ENCODE measurements around the gene NTRK3. TPM values are rescaled to one million over a fixed set of nuclear protein-coding genes. Genes with fewer than 3 reads are reported as not detected.

Gene NTRK3
- total RNA-seq, 1 donor from 2014 or later: not detected

- DNase-seq (ENCODE audit: extremely low spot score, unreplicated experiment): no peak
- no peaks in the 10 kb centered on the region for H3K36me3 Mint-ChIP-seq (ENCODE audit: unreplicated experiment)
Measured at GRCh38 chr15:88100181-88100580, 156.4 kb downstream of the NTRK3 start.

DNA sequence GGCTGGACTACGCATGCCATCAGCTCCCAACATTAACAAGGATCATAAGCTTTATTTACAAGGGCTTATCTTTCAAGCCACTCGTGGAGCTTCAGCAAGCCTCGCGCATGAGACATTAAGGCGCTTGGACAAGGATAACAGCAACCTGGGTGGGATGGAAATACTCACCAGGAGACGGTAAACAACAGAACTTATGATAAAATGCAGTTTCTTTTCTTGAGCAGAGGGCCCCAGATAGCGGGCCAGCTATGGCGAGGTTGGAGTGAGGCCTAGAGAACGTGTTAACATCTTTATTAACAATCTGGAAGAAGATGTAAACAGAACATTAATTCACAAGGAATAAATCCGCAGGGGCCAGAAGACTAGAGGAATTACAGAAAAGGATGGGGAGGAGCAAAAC is 158.2 kb downstream of the NTRK3 start:
- no peak for DNase-seq (ENCODE audit: extremely low spot score, unreplicated experiment)
- H3K4me3 Mint-ChIP-seq (ENCODE audit: unreplicated experiment): no peak overlapping the region
- peaks cover 30% of the 10 kb centered on the region for H3K9me3 Mint-ChIP-seq (ENCODE audit: unreplicated experiment)
- H3K4me1 Mint-ChIP-seq (ENCODE audit: unreplicated experiment): no peaks in the 10 kb centered on the region
- H3K36me3 Mint-ChIP-seq (ENCODE audit: unreplicated experiment): no peaks in the 10 kb centered on the region
- no peaks in the 10 kb centered on the region for H3K27me3 Mint-ChIP-seq (ENCODE audit: unreplicated experiment)
- no peak overlapping the region for H3K27ac Mint-ChIP-seq (ENCODE audit: unreplicated experiment)
- TF ChIP-seq CTCF (IDR thresholded peaks at IDR 0.05): no peak

More at GRCh38 chr15:88100181-88100580, 156.4 kb downstream of the NTRK3 start:
- H3K4me3 Mint-ChIP-seq (ENCODE audit: unreplicated experiment): no peak overlapping the region
- no peaks in the 10 kb centered on the region for H3K4me1 Mint-ChIP-seq (ENCODE audit: unreplicated experiment)
- no peak overlapping the region for H3K27ac Mint-ChIP-seq (ENCODE audit: unreplicated experiment)
- H3K9me3 Mint-ChIP-seq (ENCODE audit: unreplicated experiment): peaks cover 30% of the 10 kb centered on the region
- no peak for TF ChIP-seq CTCF (IDR thresholded peaks at IDR 0.05)
- H3K27me3 Mint-ChIP-seq (ENCODE audit: unreplicated experiment): no peaks in the 10 kb centered on the region

DNA sequence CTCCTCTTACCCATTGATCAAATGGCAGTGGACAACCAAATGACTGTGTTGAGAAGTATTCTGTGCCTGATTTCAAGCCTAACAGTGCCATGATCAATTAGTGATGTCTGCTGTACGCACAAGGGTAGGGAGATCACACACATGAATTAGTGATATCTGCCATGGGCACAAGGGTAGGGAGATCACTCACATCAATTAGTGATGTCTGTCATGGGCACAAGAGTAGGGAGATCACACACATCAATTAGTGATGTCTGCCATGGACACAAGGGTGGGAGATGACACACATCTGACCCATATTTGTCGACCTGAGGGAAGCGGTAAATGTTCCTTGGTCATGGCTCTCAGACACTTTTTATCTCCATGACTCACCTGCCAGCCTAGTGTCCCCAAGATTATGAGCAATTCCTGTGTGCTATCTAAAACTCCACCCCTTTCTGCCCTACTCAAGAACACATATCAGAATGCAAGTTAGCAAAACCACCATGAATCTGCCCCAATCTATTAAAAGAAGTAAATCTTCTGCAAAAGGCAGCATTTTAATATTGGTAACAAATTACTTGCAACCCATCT is 165.0 kb downstream of the NTRK3 start:
- H3K27me3 Mint-ChIP-seq (ENCODE audit: unreplicated experiment): no peaks in the 10 kb centered on the region
- TF ChIP-seq CTCF (IDR thresholded peaks at IDR 0.05): no peak
- no peak overlapping the region for H3K4me3 Mint-ChIP-seq (ENCODE audit: unreplicated experiment)
- no peaks in the 10 kb centered on the region for H3K4me1 Mint-ChIP-seq (ENCODE audit: unreplicated experiment)
- no peak overlapping the region for H3K27ac Mint-ChIP-seq (ENCODE audit: unreplicated experiment)
- no peaks in the 10 kb centered on the region for H3K36me3 Mint-ChIP-seq (ENCODE audit: unreplicated experiment)
- H3K9me3 Mint-ChIP-seq (ENCODE audit: unreplicated experiment): peaks cover 12% of the 10 kb centered on the region
- DNase-seq (ENCODE audit: extremely low spot score, unreplicated experiment): no peak

GRCh38 chr15:88090481-88091011 is 166.0 kb downstream of the NTRK3 start:
- Mint-ChIP-seq H3K4me1 (ENCODE audit: unreplicated experiment) (no peaks in the 10 kb centered on the region), H3K27me3 (ENCODE audit: unreplicated experiment) (no peaks in the 10 kb centered on the region)
- no peak for DNase-seq (ENCODE audit: extremely low spot score, unreplicated experiment)

More at GRCh38 chr15:88090481-88091011, 166.0 kb downstream of the NTRK3 start:
- Mint-ChIP-seq H3K36me3 (ENCODE audit: unreplicated experiment) (no peaks in the 10 kb centered on the region), H3K27ac (ENCODE audit: unreplicated experiment) (no peak overlapping the region), H3K9me3 (ENCODE audit: unreplicated experiment) (peaks cover 12% of the 10 kb centered on the region), H3K4me3 (ENCODE audit: unreplicated experiment) (no peak overlapping the region)
- TF ChIP-seq CTCF (IDR thresholded peaks at IDR 0.05): no peak

Data from osteocyte (in vitro differentiated cells).